NCI-H2107 treated with DMSO at 0.1 percent for 48 hours (cell line): ENCODE results near the gene SPATA2L.

Experiments
- DNase-seq: peaks from one replicate; lab custom pipeline; 2025; ENCODE audit not compliant: unreplicated experiment; lab: John Stamatoyannopoulos, UW

The SPATA2L gene

DNA sequence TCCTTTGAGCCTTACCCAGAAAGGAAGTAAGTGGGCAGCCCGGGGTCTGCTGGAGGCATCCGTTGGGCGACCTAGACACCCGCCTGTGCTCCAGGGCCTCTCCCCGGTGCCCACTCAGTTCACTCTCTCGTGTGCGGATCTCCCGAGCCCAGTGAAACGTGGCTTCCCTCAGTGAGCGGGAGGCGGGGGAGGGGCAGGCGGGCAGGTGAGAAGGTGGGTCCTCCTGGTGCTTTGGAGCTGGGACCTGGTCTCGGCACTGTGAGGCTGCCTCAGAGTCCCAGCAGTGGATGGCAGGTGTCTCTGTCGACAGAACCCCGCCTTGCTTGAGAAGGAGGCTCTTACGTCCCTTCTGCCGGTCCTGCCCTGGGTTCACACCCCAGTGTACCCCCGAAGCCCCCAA is 27.8 kb upstream of the SPATA2L start:
- no peak for DNase-seq

DNA sequence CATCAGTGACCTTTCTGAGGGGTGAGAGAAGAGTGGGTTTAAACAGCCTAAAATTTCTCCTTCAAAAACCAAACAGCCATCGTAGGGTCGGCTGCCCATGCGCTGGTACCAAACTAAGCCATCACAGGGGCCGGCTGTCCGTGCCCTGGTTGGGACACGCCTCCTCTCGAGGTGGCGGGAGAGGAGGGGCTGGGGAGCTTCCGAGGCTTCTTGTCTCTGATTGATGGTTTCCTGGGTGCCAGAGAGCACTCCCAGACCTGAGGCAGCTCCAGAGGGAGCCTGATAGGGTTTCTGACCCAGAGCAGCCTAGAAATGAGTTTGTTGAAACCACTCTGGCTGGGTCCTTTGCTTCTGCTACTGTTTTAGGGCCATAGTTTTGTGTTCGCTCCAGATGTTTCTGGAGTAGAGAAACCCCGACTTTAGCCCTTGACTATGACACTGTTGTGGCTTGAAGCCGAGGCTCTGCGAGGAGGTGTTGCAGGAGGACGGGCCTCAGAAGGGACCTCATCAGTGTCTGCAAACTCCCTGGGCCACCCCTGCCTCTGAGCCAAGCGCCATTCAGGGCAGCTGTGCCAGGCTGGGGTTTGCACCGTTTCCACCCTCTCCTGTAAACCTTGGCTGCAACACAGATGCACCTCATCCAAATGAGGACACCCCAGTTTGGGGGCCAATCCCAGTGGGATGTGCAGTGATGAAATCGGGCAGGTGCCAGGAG is 26.1 kb upstream of the SPATA2L start:
- no peak for DNase-seq

DNA sequence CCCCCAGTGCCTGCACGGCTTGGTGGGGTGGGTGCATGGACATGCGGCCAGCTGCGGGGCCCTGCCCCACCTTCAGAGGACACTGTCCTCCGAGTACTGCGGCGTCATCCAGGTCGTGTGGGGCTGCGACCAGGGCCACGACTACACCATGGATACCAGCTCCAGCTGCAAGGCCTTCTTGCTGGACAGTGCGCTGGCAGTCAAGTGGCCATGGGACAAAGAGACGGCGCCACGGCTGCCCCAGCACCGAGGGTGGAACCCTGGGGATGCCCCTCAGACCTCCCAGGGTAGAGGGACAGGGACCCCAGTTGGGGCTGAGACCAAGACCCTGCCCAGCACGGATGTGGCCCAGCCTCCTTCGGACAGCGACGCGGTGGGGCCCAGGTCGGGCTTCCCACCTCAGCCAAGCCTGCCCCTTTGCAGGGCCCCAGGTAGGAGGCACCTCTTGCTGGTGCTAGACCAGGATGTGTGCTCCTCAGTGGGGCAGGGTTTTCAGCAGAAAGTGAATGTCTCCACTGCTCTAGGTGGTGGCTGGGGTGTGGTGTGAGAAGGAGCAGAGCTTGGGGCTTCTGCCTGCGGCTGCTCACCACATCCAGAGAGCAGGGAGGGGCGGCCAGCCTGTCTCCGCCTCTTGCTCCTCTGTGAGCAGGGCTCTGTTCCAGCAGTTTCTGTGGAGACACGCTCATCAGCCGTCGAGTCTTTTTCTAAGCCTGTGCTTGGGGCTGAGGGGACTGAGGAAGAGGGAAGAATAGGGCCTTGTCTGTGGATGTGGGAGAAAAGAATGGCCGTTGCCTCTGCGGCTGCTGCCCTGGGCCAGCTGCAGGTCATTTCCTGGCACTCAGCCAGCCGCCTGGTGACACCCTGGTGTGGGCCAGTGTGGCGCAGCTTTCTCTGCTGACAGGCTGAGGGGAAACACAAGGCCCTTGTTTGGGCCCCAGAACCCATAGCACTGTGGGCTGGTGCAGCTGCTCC is 22.1 kb upstream of the SPATA2L start:
- DNase-seq, result no peak

DNA sequence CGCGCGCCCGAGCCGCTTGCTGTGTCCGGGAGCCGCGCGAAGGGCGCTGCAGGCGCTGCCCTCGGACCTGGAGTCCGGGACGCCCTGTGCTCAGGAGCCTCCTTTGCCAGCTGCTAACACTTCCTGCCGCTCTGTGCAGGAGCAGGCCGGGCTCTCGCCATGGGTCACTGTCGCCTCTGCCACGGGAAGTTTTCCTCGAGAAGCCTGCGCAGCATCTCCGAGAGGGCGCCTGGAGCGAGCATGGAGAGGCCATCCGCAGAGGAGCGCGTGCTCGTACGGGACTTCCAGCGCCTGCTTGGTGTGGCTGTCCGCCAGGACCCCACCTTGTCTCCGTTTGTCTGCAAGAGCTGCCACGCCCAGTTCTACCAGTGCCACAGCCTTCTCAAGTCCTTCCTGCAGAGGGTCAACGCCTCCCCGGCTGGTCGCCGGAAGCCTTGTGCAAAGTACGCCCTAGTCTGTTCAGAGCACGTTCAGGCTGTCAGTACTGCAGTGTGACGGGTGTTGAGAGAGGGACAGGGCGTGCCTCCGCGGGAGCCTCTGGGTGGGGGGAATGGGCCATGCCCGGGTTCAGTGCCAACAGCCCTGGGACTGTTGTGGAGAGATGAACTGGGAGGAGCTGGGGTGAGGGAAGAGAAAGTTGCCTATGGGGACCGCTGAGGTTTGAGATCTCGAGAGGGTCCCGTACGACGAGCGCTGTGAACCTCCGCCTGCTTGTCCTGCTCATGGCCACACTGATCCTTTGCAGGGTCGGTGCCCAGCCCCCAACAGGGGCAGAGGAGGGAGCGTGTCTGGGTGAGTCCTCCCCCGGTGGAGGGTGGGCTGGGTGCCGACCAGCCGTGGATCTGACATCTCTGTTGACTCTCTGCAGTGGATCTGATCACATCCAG is 21.1 kb upstream of the SPATA2L start:
- no peak for DNase-seq

DNA sequence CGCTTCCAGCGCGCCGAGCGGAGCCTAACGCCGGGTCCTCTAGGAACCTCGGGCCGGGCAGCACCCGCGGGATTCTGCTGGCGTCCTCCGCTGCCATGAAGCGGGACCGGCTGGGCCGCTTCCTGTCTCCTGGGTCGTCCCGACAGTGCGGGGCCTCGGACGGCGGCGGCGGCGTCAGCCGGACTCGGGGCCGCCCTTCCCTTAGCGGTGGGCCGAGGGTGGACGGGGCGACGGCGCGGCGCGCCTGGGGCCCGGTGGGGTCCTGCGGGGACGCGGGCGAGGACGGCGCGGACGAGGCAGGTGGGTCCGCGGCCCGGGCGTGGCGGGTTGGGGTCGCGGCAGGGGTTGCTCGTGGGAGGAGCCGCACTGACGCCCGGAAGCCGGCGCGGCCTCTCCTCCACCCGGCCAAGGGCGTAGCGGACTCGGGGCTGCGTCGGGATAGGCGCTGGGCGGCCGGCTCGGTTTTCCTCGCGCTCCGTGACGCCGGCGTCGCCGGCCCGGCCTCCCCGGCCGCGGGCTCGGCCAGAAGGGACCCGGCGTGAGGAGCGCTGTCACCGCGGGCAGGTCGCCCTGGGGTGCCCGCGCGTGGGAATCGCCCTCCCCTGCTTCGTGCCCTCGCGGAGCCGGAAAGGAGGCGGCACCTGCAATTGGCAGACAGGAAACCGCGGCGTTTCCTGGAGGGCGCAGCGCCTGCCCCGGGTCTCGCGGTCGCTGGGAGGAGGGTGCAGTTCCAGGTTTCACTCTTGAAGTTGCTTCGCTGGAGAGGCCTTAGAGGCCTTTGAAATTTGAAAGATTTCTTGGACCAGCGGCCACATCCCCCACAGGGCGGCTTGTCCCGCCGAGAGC is 20.3 kb upstream of the SPATA2L start:
- peak; percentile 14 for DNase-seq

DNA sequence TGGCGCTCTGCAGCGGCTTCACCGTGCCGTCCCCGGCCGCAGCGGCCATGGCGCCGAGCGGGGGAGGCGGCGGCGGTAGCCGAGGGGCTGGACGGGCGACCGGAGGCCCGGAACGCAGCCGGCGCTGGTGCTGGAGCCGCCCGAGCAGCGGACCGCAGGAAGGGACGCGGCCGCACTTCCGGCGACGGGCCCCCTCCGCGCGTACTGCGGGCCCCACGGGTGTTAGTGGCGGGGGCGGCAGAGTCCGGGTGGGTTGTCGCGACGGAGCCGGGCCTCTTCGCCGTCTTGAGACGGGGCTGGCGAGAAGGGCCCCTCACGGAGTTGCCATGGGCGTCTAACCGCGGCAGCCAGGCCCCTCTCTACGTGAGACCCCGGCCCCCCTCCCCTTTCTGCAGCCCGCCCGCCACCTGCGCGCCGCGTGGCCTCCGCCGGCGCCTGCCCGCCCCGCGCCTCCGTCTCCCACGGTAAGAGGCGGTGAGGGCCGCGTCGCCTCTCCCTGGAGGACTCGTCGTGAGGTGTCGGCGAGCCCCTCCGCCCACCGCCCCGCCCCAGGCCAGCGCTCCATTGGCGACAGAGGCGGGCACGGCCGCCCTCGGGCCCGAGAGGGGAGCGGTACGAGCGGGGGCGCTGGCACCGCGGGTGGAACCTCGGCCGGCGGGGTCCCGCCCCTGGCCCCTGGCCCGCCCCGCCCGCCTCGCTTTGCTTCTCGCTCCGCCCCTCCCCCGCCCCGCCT is 19.5 kb upstream of the SPATA2L start, which contains the start of the genes VPS9D1 and ZNF276:
VPS9D1 (minus strand) TSS at position 86 of the 733 bp plus-strand sequence; CDS start at position 49, 37 bp downstream.
ZNF276 (plus strand) TSS at position 725 of the 733 bp plus-strand sequence. CDS start 104 bp downstream, outside the sequence.
- DNase-seq, result peak; percentile 20

DNA sequence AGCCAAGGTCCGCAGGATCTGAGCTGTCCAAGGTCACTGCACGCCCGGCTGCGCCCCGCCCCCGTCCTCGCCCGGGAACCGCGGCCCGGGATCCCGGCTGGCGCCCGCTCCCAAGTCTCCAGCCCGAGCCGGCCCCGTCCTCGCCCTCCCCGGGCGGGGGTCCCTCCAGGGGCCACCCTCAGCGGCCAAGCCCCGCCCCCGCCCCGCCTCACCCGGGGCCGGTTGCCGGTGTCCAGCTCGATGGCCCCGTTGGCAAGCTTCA is 19.0 kb upstream of the SPATA2L start:
- no peak for DNase-seq

DNA sequence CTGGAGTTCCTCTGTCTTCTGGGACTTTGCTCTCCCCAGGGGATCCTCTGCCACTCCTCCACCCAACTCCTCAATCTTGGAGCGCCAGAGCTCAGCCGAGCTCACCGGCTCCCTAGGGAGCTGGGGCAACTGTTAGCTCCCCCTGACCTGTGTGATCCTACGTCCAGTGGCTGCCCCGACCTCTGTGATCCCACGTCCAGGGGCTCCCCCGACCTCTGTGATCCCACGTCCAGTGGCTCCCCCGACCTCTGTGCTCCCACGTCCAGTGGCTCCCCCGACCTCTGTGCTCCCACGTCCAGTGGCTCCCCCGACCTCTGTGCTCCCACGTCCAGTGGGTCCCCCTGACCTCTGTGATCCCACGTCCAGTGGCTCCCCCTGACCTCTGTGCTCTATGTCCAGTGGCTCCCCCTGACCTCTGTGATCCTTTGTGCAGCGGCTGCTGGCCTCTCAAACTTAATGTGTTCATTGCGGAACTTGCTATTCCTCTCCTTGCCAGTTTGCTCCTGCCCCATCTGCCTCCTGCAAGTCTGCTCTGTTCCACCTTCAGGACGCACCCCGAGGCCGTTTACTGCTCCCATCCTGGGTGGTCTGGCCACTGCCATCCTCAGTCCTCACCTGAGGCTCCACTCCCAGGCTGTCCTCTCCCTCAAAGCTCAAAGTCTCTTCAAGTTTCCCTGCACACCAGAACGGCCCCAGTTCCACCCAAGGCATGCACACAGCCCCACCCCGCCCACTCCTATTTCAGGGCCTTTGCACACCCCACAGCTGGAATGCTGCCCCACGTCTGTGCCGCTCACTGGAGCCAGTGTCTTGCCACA is 16.4 kb upstream of the SPATA2L start:
- DNase-seq, result no peak

DNA sequence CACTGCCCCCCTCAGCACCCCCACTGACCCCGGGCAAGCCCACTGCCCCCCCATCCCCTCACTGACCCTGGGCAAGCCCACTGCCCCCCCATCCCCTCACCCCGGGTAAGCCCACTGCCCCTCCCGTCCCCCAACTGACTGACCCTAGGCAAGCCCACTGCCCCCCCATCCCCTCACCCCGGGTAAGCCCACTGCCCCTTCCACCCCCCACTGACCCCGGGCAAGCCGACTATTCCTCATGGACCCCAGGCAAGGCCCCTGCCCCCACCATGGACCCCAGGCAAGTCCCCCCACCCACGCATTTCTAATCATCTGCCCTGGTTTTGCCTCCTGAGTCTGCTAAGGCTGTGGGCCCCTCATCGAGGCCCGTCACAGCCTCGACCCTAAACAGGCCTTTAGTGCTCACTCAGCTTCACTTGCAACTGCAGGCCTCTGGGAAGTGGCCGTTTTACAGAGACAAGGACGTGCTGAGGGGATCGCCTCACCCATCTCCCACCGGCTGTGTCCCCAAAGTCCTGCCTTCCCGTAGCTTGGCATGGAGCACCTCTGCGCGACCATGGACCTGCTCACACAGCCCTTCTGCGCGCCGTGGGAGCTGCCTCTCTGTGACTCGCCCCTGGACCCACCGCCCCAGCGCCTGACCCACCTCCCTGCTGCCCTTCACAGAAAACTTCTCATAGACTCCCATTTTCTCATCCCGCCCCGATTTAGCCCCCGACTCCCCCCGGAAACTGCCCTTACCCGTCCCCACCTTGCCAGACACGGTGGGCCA is 15.6 kb upstream of the SPATA2L start:
- no peak for DNase-seq

DNA sequence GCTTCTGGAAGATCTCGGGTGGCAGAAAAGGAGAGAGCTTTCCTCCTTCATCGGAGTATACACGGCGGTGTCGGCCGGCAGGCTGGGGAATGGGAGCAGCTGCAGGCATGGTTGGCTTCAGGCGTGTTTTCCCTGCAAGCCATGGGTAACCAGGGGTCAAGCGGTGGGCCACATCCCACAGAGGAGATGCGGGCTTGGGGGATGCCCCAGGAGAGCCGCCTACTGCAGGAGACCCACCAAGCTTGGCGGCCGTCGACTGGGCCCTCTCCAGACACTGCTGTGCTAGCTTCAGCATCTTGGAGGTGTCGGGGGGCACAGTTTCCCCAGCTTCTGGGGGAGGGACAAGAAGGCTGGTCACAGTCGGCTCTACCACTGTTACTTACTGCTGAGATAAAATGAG is 15.0 kb upstream of the SPATA2L start:
- DNase-seq, result no peak

DNA sequence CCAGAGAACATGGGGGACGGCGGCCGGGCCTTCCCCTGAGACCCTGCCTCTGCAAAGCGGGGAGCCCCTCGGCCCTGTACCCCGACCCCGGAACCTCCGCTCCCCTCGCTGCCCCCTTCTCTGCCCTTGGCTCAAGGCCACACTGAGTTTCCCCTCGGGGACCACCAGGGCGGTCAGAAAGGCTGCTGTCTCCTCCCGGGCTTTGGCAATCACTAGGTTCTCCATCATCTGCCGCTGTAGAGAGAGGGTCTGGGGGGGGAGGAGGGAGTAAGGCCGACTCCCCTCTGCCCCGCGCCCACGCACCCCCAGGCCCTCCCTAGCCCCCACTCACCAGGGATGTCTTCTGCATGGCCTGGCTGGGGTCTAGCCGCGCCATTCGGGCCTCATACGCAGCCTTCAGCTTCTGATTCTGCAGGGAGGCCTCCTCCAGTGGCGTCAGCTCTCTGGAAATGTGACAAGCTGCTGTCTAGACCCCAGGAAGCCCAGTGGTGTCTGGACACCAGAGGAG is 10.8 kb upstream of the SPATA2L start:
- DNase-seq, result no peak

DNA sequence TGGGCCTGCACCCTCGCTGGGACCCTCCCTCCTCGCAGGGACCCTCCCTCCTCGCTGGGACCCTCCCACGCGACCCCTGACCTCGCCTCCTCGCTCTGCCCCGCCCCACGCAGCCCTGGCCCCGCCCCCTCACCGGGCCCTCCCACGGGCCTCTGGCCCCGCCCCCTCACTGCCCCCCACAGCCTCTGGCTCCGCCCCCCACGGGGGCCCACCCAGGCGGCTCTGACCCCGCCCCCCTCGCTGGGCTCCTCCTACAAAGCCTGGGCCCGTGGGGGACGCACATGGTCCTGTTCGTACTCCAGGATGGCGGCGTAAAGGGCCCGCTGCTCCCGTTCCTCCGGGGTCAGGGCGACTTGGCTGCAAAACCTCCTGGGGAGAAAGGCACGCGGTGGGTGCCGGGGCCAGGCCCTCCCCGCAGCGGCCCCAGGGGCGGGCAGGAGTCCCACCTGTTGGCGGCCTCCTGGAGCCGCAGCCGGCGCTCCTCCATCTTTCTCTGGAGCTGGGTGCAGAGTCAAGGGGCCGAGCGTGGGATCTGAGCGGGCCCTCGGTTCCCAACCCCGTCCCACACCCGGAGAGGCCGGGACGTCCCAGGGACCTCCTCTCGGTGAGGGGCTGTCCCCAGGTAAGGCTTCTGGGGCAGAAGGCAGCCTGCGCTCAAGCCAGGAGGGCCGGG is 10.2 kb upstream of the SPATA2L start:
- DNase-seq, result no peak

DNA sequence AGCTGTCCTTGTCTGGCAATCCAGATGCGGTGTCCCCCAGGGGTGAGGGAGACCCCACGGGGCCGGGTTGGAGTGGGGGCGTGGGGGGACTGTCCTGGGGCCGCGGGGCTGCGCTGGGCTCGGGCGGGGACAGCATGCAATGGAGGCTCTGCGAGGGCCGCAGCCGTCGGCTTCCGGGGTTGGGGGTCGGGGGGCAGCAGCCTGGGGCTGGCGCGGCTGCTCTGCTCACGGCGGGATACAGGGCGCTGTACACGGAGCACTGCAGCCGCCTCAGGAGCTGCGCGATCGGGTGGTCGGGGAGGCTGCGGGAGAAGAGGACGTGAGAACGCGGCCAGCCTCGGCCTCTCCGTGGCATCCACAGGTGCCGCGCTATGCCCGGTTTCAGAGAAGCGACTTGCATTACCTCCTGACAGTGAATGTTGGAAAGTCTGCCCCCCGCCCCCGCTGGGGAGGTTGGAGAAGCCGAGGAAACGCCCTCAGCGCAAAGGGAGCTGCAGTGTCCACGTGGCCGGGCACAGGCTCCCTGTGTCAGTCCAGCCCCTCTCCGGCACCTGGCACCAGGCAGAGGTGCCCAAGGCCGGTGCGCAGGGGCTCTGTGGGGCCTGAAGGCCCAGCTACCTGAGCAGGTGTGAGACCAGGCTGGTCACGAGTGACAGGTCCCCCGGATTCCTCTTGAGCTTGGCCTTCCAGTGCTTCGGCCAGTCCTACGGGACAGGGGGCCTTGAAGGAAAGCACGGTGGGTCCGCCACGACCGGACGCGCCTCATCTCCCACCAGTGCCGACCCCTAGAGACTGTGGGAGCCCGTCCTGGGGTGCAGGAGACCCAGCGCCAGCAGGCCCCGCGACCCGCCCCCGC is 9.4 kb upstream of the SPATA2L start:
- DNase-seq, result no peak

DNA sequence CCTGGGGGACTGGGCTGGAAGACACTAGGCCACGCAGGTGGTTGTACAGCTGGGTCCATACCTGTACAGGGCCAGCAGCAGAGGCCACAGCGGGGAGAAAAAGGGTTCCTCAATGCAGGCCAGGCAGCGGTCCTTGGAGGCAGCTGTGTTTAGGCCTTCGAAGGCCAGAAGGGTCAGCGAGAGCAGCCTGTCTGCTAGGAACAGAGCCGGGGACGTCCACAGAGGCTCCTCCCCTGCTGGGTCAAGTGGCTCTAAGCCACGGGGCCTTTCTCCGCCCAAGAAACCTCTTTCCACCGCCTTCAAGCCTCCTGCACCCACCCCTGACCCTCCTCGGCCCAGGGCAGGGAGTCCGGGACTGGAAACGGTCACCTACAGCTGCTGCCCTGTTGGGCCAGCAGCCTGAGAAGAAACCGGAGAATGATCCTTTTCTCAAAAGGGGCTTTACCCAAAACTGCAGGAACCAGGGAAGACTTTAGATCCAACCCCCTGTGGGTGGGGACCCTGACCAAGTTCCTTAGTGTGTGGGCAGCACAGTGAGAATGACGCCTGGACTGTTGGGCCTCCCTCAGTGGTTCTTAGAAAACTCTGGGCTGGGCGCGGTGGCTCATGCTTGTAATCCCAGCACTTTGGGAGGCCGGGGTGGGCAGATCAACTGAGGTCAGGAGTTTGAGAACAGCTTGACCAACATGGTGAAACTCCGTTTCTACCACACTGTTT is 8.4 kb upstream of the SPATA2L start:
- DNase-seq, result no peak

DNA sequence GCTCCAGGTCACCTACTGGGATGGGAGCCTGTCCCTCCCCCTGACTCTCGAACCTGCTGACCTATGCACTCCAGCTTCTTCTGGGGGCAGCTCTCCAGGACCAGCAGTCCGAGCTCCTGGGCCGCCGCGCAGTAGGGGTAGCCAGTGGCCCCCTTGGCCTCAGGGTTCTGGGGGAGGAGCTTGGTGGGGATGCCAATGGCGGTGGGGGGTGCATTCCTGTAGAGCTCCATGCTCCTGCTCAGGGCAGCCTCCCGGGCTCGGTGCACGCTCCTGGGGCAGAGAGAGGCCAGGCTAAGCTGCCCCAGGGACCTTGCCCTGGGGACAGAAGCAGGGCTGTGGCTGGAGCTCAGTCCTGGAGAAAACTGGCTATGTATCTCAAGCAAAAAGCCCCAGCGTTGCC is 7.7 kb upstream of the SPATA2L start:
- no peak for DNase-seq

DNA sequence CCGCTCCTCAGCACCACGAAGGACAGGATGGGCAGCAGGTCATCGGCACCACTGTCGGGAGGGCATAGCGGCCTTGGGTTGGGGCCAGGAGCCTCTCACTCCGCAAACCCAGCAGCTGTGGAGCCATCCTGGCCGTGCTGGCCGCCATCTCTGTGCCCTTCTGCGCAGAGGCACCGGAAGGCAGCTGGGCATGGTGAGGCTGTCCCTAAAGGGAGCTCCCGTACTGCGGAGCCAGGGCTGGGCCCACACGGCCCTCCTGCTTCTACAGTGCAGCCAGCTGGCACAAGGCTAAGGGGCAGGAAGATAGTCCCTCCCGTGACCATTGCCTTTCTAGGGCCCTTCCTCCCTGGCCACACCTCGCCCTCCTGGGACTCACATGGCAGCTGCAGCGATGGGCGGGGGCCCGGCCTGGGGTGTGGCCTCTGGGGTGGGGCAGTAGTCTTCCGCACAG is 7.0 kb upstream of the SPATA2L start:
- DNase-seq, result no peak
